Kidney (tissue), 14 donors: Measurements from ENCODE around the gene NES. TPM values are rescaled to one million over a fixed set of nuclear protein-coding genes. Genes with fewer than 3 reads are reported as not detected.

Experiments used
- DNase-seq, 5 donors: peaks; one replicate each; pipeline ENCODE4 v3.0.0-alpha.2; 2013 to 2020
- FAIRE-seq: peaks from 2 replicates; lab custom pipeline; 2012; peaks lifted over from hg19 to GRCh38; lab: Jason Lieb, UNC
- H3K27ac ChIP-seq, 2 donors: one replicate each; pipeline ENCODE4 v1.7.0; 2013; ENCODE audit warnings: low read depth in 2 of 2, low read length in 2 of 2, inconsistent platforms in 1 of 2
- H3K27me3 ChIP-seq: one replicate; pipeline ENCODE4 v1.7.1; 2013; ENCODE audit warnings: low read length, inconsistent platforms; ENCODE audit not compliant: control insufficient read depth, insufficient read depth
- H3K36me3 ChIP-seq, 3 donors: one replicate each; pipeline versions ENCODE4 v1.7.0 to v1.7.1; 2013; ENCODE audit warnings: low read length in 3 of 3, control low read depth in 1 of 3, inconsistent platforms in 1 of 3; ENCODE audit not compliant: insufficient read depth in 3 of 3, control insufficient read depth in 2 of 3
- H3K4me1 ChIP-seq, 3 donors: one replicate each; pipeline versions ENCODE4 v1.7.0 to v1.7.1; 2013; ENCODE audit warnings: low read length in 3 of 3, inconsistent platforms in 1 of 3, low read depth in 1 of 3; ENCODE audit not compliant: control insufficient read depth in 2 of 3, insufficient read depth in 2 of 3
- H3K4me3 ChIP-seq, 3 donors: one replicate each; pipeline versions ENCODE4 v1.7.0 to v1.8.1; 2013; ENCODE audit warnings: low read length in 3 of 3, control low read depth in 1 of 3, inconsistent platforms in 1 of 3
- H3K9ac ChIP-seq, 3 donors: one replicate each; pipeline versions ENCODE4 v1.7.0 to v1.7.1; 2013; ENCODE audit warnings: low read length in 3 of 3, control low read depth in 1 of 3, inconsistent platforms in 1 of 3
- H3K9me3 ChIP-seq, 3 donors: one replicate each; pipeline versions ENCODE4 v1.7.0 to v1.7.1; 2013; ENCODE audit warnings: low read length in 3 of 3, control low read depth in 1 of 3, inconsistent platforms in 1 of 3; ENCODE audit not compliant: control insufficient read depth in 2 of 3, insufficient read depth in 1 of 3
- intact Hi-C: fragments of 100-400 bp; cut with DNase I; formaldehyde crosslinking; loops from one replicate; pipeline ENCODE4 v1.11.1; 2022
- polyA plus RNA-seq: library from polyadenylated mRNA; stranded (reverse); fragments of 350-450 nt; fragmentation: Illumina TruSeq; extraction: RNeasy Lipid Tissue Mini Kit (QIAGEN cat#74804); gene quantifications from one replicate; pipeline ENCODE4 v1.2.3, GENCODE V29; 2014; ENCODE audit warnings: low read depth, low replicate concordance; ENCODE audit not compliant: insufficient read depth
- total RNA-seq: library from RNA; stranded (reverse); fragmentation: NEBNext Ultra II Directional; extraction: Animal tissue kit (Norgen Biotek cat#: 25700); gene quantifications from one replicate; pipeline ENCODE4 v1.2.1, GENCODE V29; 2021
- TF ChIP-seq, protein P1 (sequence below): IDR thresholded peaks from 3 replicates; pipeline ENCODE4 v1.5.1; 2012; ENCODE audit warnings: mild to moderate bottlenecking, moderate library complexity, borderline replicate concordance; ENCODE audit not compliant: insufficient read depth; ENCODE audit errors: extremely low read depth
- donor health status: control.
- donor health status: control.
- donor health status: control.
- donor health status: control.
- donor health status: control.
- donor health status: DM: yes; HTN: yes; CAD: no.
- donor health status: Normal renal cell carcinoma (clear cell type).

Gene NES
- total and polyA plus RNA-seq, 2 donors from 2014 or later: 44.3 to 50.7 TPM

DNA sequence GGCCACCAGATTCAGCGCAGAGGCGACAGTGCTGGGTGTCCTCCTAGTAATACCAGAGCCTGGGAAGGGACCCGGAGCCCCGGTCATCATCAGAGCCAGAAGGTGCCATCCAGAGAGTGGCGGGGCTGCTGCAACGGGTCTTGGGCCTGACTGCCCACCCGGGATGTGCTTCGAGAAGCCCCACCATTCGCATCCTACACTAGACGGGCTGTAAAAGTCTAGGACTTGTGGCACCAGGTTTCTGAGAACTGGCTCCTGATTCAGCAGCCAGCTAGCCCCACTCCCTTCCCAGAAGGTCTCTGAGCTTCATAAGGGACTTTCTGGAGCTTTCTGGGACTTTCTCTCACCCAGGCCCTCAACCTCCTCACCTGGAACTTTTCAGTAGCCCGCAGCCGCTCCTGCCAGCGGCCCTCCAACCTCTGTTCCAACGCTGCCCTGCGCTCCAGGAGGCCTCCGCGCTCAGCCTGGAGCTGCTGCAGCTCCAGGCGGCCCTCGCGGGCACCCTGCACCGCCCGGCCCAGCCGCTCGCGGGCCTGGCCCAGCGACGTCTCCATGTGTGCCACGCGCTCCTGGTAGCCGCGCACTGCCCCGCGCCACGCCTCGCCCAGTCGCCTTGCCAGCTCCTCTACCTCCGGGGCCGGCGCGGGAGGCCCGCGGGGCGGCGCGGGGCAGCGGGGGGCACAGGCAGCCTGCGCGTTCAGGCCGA lies 940 bp downstream of the NES start:
- peak overlapping the region; percentile 44 to 58 (median 57) for H3K4me3 ChIP-seq
- no peak for FAIRE-seq
- H3K27ac ChIP-seq: peak overlapping the region; percentile 51 to 69
- H3K9ac ChIP-seq: peak overlapping the region; percentile 30 to 67 (median 59)
- H3K9me3 ChIP-seq: no peaks in the 10 kb centered on the region
- intact Hi-C loops: no loop called here
- peaks cover 3 to 16% (median 6%) of the 10 kb centered on the region in 3 donors for H3K4me1 ChIP-seq
- TF ChIP-seq, protein P1, sequence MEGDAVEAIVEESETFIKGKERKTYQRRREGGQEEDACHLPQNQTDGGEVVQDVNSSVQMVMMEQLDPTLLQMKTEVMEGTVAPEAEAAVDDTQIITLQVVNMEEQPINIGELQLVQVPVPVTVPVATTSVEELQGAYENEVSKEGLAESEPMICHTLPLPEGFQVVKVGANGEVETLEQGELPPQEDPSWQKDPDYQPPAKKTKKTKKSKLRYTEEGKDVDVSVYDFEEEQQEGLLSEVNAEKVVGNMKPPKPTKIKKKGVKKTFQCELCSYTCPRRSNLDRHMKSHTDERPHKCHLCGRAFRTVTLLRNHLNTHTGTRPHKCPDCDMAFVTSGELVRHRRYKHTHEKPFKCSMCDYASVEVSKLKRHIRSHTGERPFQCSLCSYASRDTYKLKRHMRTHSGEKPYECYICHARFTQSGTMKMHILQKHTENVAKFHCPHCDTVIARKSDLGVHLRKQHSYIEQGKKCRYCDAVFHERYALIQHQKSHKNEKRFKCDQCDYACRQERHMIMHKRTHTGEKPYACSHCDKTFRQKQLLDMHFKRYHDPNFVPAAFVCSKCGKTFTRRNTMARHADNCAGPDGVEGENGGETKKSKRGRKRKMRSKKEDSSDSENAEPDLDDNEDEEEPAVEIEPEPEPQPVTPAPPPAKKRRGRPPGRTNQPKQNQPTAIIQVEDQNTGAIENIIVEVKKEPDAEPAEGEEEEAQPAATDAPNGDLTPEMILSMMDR: no peak
- peaks cover 10% of the 10 kb centered on the region for H3K27me3 ChIP-seq
- H3K36me3 ChIP-seq: peaks cover 0 to 1% (median 0%) of the 10 kb centered on the region in 3 donors
- peak in 1 of 5 donors; percentile 43 for DNase-seq

DNA sequence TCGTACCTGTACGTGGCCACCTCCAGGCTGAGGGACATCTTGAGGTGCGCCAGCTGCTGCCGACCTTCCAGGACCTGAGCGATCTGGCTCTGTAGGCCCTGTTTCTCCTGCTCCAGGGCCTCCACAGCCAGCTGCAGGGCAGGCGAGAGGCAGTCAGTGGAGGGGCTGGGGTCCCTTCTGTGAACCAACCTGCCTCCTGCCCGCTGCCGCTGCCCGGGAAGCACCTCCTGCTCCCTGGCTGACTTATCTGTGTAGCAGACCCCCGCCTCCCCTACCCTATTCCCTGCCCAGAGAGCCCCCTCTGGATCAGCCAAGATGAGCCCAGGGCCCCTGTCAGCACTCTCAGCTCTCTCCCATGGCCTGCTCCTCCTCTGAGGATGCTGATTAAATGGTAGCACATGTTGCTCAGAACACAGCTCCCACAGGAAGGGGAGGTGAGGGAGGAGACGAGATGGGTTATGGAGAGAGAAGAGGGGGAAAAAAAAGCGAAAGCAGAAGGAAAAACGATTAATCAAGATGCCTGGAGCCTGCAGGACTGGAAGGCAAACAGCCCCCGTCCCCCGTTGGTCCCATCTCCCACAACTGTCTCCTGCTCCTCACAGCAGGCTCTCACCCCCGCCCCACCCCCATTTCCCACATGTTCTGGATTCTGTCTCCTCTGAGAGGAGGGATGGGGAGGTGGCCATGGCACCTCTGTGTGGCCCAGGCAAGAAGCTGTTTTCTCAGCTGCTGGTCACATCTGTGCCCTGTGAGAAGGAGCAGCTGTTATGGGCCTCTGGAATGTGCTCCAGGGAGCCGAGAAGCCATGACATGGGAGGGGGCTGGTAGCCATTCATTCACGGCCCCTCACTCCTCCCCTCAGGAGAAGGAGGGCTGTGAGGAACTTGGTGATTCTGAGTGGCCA lies 1.7 kb downstream of the NES start:
- Histone ChIP-seq H3K27ac (peak overlapping the region; percentile 41 to 69), H3K36me3 (peaks cover 0 to 2% (median 0%) of the 10 kb centered on the region in 3 donors), H3K4me1 (peaks cover 3 to 16% (median 6%) of the 10 kb centered on the region in 3 donors), H3K9me3 (no peaks in the 10 kb centered on the region), H3K27me3 (peaks cover 10% of the 10 kb centered on the region), H3K4me3 (peak overlapping the region; percentile 44 to 58 (median 57)), H3K9ac (peak overlapping the region; percentile 30 to 67 (median 59))
- peak in 4 of 5 donors; percentile 85 to 94 (median 90) for DNase-seq
- FAIRE-seq: no peak
- intact Hi-C loops: no loop called here
- TF ChIP-seq, protein P1: no peak

- H3K4me3 ChIP-seq: no peak overlapping the region
- intact Hi-C loops: no loop called here
- TF ChIP-seq, protein P1: no peak
- no peak overlapping the region for H3K9ac ChIP-seq
- H3K27me3 ChIP-seq: peaks cover 10% of the 10 kb centered on the region
- FAIRE-seq (no peak), DNase-seq (peak in 3 of 5 donors; percentile 61 to 85 (median 70))
- H3K9me3 ChIP-seq: no peaks in the 10 kb centered on the region
- H3K4me1 ChIP-seq: peaks cover 3 to 16% (median 6%) of the 10 kb centered on the region in 3 donors
- peaks cover 0 to 2% (median 0%) of the 10 kb centered on the region in 3 donors for H3K36me3 ChIP-seq
- peak overlapping the region in 1 of 2 donors; percentile 14 for H3K27ac ChIP-seq
Measured at GRCh38 chr1:156673387-156674121, 3.7 kb downstream of the NES start.
